K562 (cell line): ENCODE results near the gene TBX1. TPM values are rescaled to one million over a fixed set of nuclear protein-coding genes. Genes with fewer than 3 reads are reported as not detected.

ENCODE experiments used
- COPS2 ChIP-seq: fragments of 450-650 bp; conservative IDR thresholded peaks from 2 replicates; pipeline ENCODE4 v1.6.1; 2016; ENCODE audit warnings: mild to moderate bottlenecking, moderate library complexity
- ELF1 ChIP-seq: fragments of 200-800 bp; sonication (Bioruptor generic); IDR thresholded peaks from 2 replicates; pipeline ENCODE4 v1.6.1; 2016; ENCODE audit warnings: missing genetic modification characterization, missing compliant biosample characterization
- HDAC6 ChIP-seq: IDR thresholded peaks from 2 replicates; pipeline ENCODE4 v1.6.1; 2012; ENCODE audit warnings: low read depth, mild to moderate bottlenecking, control low read depth, inconsistent platforms, low read length, moderate library complexity
- HDAC8 ChIP-seq: fragments of 450-650 bp; IDR thresholded peaks from 2 replicates; pipeline ENCODE4 v1.6.1; 2016; ENCODE audit warnings: mild to moderate bottlenecking, missing genetic modification characterization, moderate library complexity, missing compliant biosample characterization
- NR2C2 ChIP-seq, 2 experiments: fragments of 200-800 bp in 1 of 2; sonication (Bioruptor generic) in 1 of 2; sonication (generic) in 1 of 2; formaldehyde crosslinking in 1 of 2; IDR thresholded peaks; 2 replicates each; pipeline versions ENCODE4 v1.6.1 to v1.8.0; 2016 to 2022; ENCODE audit warnings: mild to moderate bottlenecking in 1 of 2, missing compliant biosample characterization in 1 of 2, missing genetic modification characterization in 1 of 2, missing genetic modification reagents in 1 of 2
- NRF1 ChIP-seq, 2 experiments: fragments of 450-650 bp; IDR thresholded peaks in 1 of 2; conservative IDR thresholded peaks in 1 of 2; 2 replicates each; pipeline ENCODE4 v1.6.1; 2014; ENCODE audit warnings: mild to moderate bottlenecking in 2 of 2
- POLR3G ChIP-seq: IDR thresholded peaks from 2 replicates; pipeline ENCODE4 v1.6.1; 2011; ENCODE audit not compliant: insufficient read length, insufficient replicate concordance; ENCODE audit errors: extremely low read depth
- PRMT5 ChIP-seq: sonication (generic); formaldehyde crosslinking; IDR thresholded peaks from 2 replicates; pipeline ENCODE4 v1.5.0; 2020; ENCODE audit warnings: missing genetic modification reagents
- RB1 ChIP-seq: fragments of 450-650 bp; IDR thresholded peaks from 2 replicates; pipeline ENCODE4 v1.6.1; 2017; ENCODE audit warnings: low read depth, mild to moderate bottlenecking
- RBFOX2 ChIP-seq: fragments of 200-400 bp; formaldehyde crosslinking; IDR thresholded peaks from 2 replicates; pipeline ENCODE4 v1.6.1; 2017; ENCODE audit warnings: low read depth, mild to moderate bottlenecking, low read length, moderate library complexity
- RBM15 ChIP-seq: fragments of 200-400 bp; formaldehyde crosslinking; IDR thresholded peaks from 2 replicates; pipeline ENCODE4 v1.6.1; 2018; ENCODE audit warnings: mild to moderate bottlenecking, low read length, moderate library complexity; ENCODE audit not compliant: insufficient read depth
- ZNF212 ChIP-seq: fragments of 450-650 bp; formaldehyde crosslinking; IDR thresholded peaks from 2 replicates; pipeline ENCODE4 v1.4.0; 2020; ENCODE audit warnings: mild to moderate bottlenecking
- ZNF699 ChIP-seq: fragments of 250-450 bp; sonication (Bioruptor Pico); IDR thresholded peaks from 2 replicates; pipeline ENCODE4 v1.8.0; 2021; ENCODE audit warnings: mild to moderate bottlenecking, moderate library complexity; ENCODE audit not compliant: insufficient replicate concordance
- ZNF76 ChIP-seq: fragments of 250-450 bp; sonication (Bioruptor Pico); IDR thresholded peaks from 2 replicates; pipeline ENCODE4 v1.4.0; 2020; ENCODE audit warnings: mild to moderate bottlenecking, moderate library complexity, borderline replicate concordance
- polyA plus RNA-seq, 8 experiments: library from polyadenylated mRNA; depleted of rRNA in 4 of 8; stranded (reverse) in 5 of 8; unstranded in 3 of 8; fragments of >200 nt; fragmentation: Nextera tagmentation in 2 of 8; fragmentation: Illumina TruSeq in 1 of 8; extraction: Ambion mirVana in 2 of 8; extraction: Trizol in 1 of 8; gene quantifications; 2 replicates each; pipeline versions ENCODE4 v1.2.1 to v1.2.3, GENCODE V29; 2011 to 2014; ENCODE audit warnings: inconsistent platforms in 1 of 8, missing spikeins in 1 of 8
- total RNA-seq, 7 experiments: library from RNA; depleted of rRNA in 6 of 7; stranded (reverse); fragments of >200 nt in 6 of 7; fragmentation: Illumina TruSeq in 2 of 7; extraction: Trizol in 2 of 7; gene quantifications; 2 replicates each; pipeline versions ENCODE4 v1.2.1 to v1.2.3, GENCODE V29; 2011 to 2021; ENCODE audit warnings: low replicate concordance in 1 of 7
- TF ChIP-seq, protein P1 (sequence below): sonication (generic); formaldehyde crosslinking; IDR thresholded peaks from 2 replicates; pipeline ENCODE4 v1.8.0; 2023; ENCODE audit warnings: mild to moderate bottlenecking, missing genetic modification reagents
- TF ChIP-seq, protein P2 (sequence below), 2 experiments: IDR thresholded peaks; 2 replicates each; pipeline ENCODE4 v1.6.1; 2011; ENCODE audit warnings: borderline replicate concordance in 1 of 2, control low read depth in 1 of 2, low read depth in 1 of 2, low read length in 1 of 2, mild to moderate bottlenecking in 1 of 2, mixed read lengths in 1 of 2, moderate library complexity in 1 of 2; ENCODE audit not compliant: insufficient read depth in 1 of 2, insufficient read length in 1 of 2, poor library complexity in 1 of 2, severe bottlenecking in 1 of 2; ENCODE audit errors: extremely low read depth in 1 of 2
- TF ChIP-seq, protein P3 (sequence below): fragments of 250-450 bp; sonication (Bioruptor Pico); IDR thresholded peaks from 2 replicates; pipeline ENCODE4 v1.9.0; 2021; ENCODE audit warnings: mild to moderate bottlenecking
- TF ChIP-seq, protein P4 (sequence below): conservative IDR thresholded peaks from 2 replicates; pipeline ENCODE4 v1.6.1; 2011; ENCODE audit warnings: low read depth, mild to moderate bottlenecking, low read length; ENCODE audit not compliant: control insufficient read depth
- TF ChIP-seq, protein P5 (sequence below): sonication (generic); formaldehyde crosslinking; IDR thresholded peaks from 2 replicates; pipeline ENCODE4 v1.8.1; 2023; ENCODE audit warnings: mild to moderate bottlenecking, missing genetic modification reagents

The TBX1 gene
- total and polyA plus RNA-seq, 9 of the 15 experiments (the other 6 are each of a cell fraction or from before 2014, with no cell fraction given): 0.07 to 35.0 (median 3.9) TPM

DNA sequence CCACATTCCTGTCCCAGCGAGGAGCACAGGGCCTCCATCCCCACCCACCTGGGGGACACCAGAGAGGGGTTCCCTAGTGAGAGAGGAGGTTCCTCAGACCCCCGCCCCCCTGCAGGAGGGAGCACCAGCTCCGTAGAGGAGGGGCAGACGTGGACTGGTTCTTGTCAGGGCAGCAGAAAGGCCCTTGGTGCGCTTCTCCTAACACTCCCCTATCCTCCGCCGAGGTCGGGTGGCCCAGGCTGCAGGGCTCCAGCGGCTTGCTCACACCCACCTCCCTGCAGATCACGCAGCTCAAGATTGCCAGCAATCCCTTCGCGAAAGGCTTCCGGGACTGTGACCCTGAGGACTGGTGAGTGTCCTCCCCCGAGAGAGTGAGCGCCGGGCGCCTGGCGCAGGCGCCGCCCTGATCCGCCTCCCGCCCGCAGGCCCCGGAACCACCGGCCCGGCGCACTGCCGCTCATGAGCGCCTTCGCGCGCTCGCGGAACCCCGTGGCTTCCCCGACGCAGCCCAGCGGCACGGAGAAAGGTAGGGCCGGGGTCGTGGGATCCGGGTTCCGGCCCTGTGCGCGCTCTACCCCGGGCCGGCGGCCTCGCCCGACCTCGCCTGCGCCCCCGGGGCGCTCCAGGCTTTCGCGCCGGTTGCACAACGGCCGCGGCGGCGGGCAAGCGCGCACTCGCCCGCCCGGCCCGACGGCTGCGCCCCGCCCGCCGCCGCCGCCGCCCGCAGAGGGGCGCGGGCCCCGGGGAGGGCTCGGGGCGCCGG, 5.1 kb downstream of the TBX1 start (continued):
- TF ChIP-seq, protein P1, sequence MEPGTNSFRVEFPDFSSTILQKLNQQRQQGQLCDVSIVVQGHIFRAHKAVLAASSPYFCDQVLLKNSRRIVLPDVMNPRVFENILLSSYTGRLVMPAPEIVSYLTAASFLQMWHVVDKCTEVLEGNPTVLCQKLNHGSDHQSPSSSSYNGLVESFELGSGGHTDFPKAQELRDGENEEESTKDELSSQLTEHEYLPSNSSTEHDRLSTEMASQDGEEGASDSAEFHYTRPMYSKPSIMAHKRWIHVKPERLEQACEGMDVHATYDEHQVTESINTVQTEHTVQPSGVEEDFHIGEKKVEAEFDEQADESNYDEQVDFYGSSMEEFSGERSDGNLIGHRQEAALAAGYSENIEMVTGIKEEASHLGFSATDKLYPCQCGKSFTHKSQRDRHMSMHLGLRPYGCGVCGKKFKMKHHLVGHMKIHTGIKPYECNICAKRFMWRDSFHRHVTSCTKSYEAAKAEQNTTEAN (CRISPR knock-in tag): no peak
- no peak for TF ChIP-seq COPS2
- TF ChIP-seq RBM15: no peak
- no peak for TF ChIP-seq ZNF699 (CRISPR knock-in tag)
- no peak for TF ChIP-seq POLR3G
- TF ChIP-seq, protein P2, sequence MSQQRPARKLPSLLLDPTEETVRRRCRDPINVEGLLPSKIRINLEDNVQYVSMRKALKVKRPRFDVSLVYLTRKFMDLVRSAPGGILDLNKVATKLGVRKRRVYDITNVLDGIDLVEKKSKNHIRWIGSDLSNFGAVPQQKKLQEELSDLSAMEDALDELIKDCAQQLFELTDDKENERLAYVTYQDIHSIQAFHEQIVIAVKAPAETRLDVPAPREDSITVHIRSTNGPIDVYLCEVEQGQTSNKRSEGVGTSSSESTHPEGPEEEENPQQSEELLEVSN (IDR thresholded peaks at IDR 0.05; ENCODE audit: borderline replicate concordance in 1 of 2, extremely low read depth in 1 of 2, insufficient read depth in 1 of 2, insufficient read length in 1 of 2, low read depth in 1 of 2, low read length in 1 of 2, poor library complexity in 1 of 2, severe bottlenecking in 1 of 2): peak in 1 of 2 experiments; percentile 76
- no peak for TF ChIP-seq PRMT5 (CRISPR knock-in tag)
- TF ChIP-seq, protein P3, sequence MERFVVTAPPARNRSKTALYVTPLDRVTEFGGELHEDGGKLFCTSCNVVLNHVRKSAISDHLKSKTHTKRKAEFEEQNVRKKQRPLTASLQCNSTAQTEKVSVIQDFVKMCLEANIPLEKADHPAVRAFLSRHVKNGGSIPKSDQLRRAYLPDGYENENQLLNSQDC (CRISPR knock-in tag): no peak
- TF ChIP-seq NRF1 (conservative IDR thresholded peaks at IDR 0.05 in 1 of 2, IDR thresholded peaks at IDR 0.05 in 1 of 2): peak; percentile 82 to 85
- TF ChIP-seq, protein P4, sequence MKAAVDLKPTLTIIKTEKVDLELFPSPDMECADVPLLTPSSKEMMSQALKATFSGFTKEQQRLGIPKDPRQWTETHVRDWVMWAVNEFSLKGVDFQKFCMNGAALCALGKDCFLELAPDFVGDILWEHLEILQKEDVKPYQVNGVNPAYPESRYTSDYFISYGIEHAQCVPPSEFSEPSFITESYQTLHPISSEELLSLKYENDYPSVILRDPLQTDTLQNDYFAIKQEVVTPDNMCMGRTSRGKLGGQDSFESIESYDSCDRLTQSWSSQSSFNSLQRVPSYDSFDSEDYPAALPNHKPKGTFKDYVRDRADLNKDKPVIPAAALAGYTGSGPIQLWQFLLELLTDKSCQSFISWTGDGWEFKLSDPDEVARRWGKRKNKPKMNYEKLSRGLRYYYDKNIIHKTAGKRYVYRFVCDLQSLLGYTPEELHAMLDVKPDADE: no peak
- TF ChIP-seq NR2C2 (CRISPR knock-in tag; IDR thresholded peaks at IDR 0.05): no peak
- peak; percentile 66; the same call in 1 of the 2 replicates for TF ChIP-seq NR2C2 (tag; IDR thresholded peaks at IDR 0.05)
- TF ChIP-seq ZNF212 (CRISPR knock-in tag): no peak
- TF ChIP-seq, protein P5, sequence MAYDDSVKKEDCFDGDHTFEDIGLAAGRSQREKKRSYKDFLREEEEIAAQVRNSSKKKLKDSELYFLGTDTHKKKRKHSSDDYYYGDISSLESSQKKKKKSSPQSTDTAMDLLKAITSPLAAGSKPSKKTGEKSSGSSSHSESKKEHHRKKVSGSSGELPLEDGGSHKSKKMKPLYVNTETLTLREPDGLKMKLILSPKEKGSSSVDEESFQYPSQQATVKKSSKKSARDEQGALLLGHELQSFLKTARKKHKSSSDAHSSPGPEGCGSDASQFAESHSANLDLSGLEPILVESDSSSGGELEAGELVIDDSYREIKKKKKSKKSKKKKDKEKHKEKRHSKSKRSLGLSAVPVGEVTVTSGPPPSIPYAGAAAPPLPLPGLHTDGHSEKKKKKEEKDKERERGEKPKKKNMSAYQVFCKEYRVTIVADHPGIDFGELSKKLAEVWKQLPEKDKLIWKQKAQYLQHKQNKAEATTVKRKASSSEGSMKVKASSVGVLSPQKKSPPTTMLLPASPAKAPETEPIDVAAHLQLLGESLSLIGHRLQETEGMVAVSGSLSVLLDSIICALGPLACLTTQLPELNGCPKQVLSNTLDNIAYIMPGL (CRISPR knock-in tag): no peak
- TF ChIP-seq HDAC8: no peak
- no peak for TF ChIP-seq ZNF76 (CRISPR knock-in tag)
- TF ChIP-seq HDAC6: no peak
- TF ChIP-seq RBFOX2: peak; percentile 46; the same call in 1 of the 2 replicates
- TF ChIP-seq ELF1: peak; percentile 5; the same call in 1 of the 2 replicates
- 0 out of 2 replicates have a peak, but pooled peaks have one; percentile 15 for TF ChIP-seq RB1
